HepG2 (cell line): ENCODE results near the gene NAA38. TPM values are rescaled to one million over a fixed set of nuclear protein-coding genes. Genes with fewer than 3 reads are reported as not detected.

Source experiments
- ATAC-seq: fragments of 200-7000 bp; cut with Tn5 transposase; 3 replicates; pipeline ENCODE4 v1.9.1; 2020; ENCODE audit warnings: mild to moderate bottlenecking, moderate library complexity
- BruUV-seq: library from RNA; stranded (reverse); fragments of 400-500 nt; replicated peaks from 2 replicates; lab custom pipeline; 2021; lab: Mats Ljungman, UMichigan
- CTCF ChIA-PET: fragments of 300-600 bp; formaldehyde crosslinking; extraction: SDS; loops from one replicate; lab custom pipeline; 2021; ENCODE audit warnings: low total read pairs, inconsistent platforms, low intra/inter-chr PET ratio; lab: Yijun Ruan, JAX
- POLR2A ChIA-PET: fragments of 350-600 bp; sonication (Branson Sonifier 250); formaldehyde crosslinking; loops from one replicate; lab custom pipeline; 2020; ENCODE audit warnings: antibody characterized with exemption, inconsistent platforms; lab: Yijun Ruan, JAX
- DNase-seq: peaks from one replicate; pipeline ENCODE4 v3.0.0-alpha.2; 2015; ENCODE audit warnings: low spot score
- FAIRE-seq: peaks from 3 replicates; lab custom pipeline; 2011; peaks lifted over from hg19 to GRCh38; lab: Jason Lieb, UNC
- H2AFZ ChIP-seq: one replicate; pipeline ENCODE4 v1.6.1; 2011; ENCODE audit warnings: low read length, inconsistent platforms
- H3K27ac ChIP-seq: fragments of 300-600 bp; 3 replicates; pipeline ENCODE4 v1.8.0; 2011; ENCODE audit warnings: mixed run types, mild to moderate bottlenecking, mixed read lengths, low read length, inconsistent platforms; ENCODE audit not compliant: insufficient read depth; ENCODE audit errors: extremely low read length
- H3K27me3 ChIP-seq, 2 experiments: fragments of 200-600 bp in 1 of 2; 2 replicates in 1 of 2; 3 replicates in 1 of 2; pipeline versions ENCODE4 v1.6.0 to v1.8.0; 2011; ENCODE audit warnings: low read length in 2 of 2, mild to moderate bottlenecking in 2 of 2, moderate library complexity in 2 of 2, inconsistent platforms in 1 of 2; ENCODE audit not compliant: insufficient read depth in 2 of 2, control insufficient read depth in 1 of 2
- H3K36me3 ChIP-seq, 2 experiments: fragments of 200-600 bp in 1 of 2; replicated peaks in 1 of 2; 2 replicates in 1 of 2; 3 replicates in 1 of 2; pipeline versions ENCODE4 v1.5.1 to v1.8.0; 2011; ENCODE audit warnings: low read length in 2 of 2, inconsistent platforms in 1 of 2; ENCODE audit not compliant: insufficient read depth in 2 of 2, control insufficient read depth in 1 of 2
- H3K4me1 ChIP-seq: 2 replicates; pipeline ENCODE4 v1.5.1; 2012; ENCODE audit warnings: low read length, inconsistent platforms; ENCODE audit not compliant: insufficient read depth
- H3K4me2 ChIP-seq: 2 replicates; pipeline ENCODE4 v1.6.0; 2011; ENCODE audit warnings: low read depth, low read length, inconsistent platforms
- H3K4me3 ChIP-seq, 3 experiments: fragments of 200-600 bp in 1 of 3; sonication (generic), shearing (Covaris generic) in 1 of 3; replicated peaks in 1 of 3; 2 replicates each; pipeline ENCODE4 v1.5.1; 2011 to 2016; ENCODE audit warnings: low read length in 3 of 3, inconsistent platforms in 2 of 3, low read depth in 2 of 3, mild to moderate bottlenecking in 2 of 3, control low read depth in 1 of 3, mixed read lengths in 1 of 3; ENCODE audit not compliant: insufficient read depth in 1 of 3
- H3K79me2 ChIP-seq: one replicate; pipeline ENCODE4 v1.6.1; 2011; ENCODE audit warnings: low read length, inconsistent platforms; ENCODE audit not compliant: insufficient read depth
- H3K9ac ChIP-seq: 2 replicates; pipeline ENCODE4 v1.6.0; 2011; ENCODE audit warnings: mild to moderate bottlenecking, low read depth, low read length, inconsistent platforms; ENCODE audit not compliant: insufficient read depth
- H3K9me3 ChIP-seq: 2 replicates; pipeline ENCODE4 v1.5.1; 2012; ENCODE audit warnings: mild to moderate bottlenecking, low read length
- H4K20me1 ChIP-seq: 2 replicates; pipeline ENCODE4 v1.6.0; 2011; ENCODE audit warnings: inconsistent platforms, mild to moderate bottlenecking, low read length, moderate library complexity; ENCODE audit not compliant: insufficient read depth
- FOXC1 ChIP-seq: sonication (generic); formaldehyde crosslinking; IDR thresholded peaks from 2 replicates; pipeline ENCODE4 v1.8.0; 2022; ENCODE audit warnings: mild to moderate bottlenecking, missing genetic modification reagents, borderline replicate concordance
- HOXA3 ChIP-seq: sonication (generic); formaldehyde crosslinking; IDR thresholded peaks from 2 replicates; pipeline ENCODE4 v1.5.0; 2020; ENCODE audit warnings: missing genetic modification reagents
- LBX2 ChIP-seq: sonication (generic); formaldehyde crosslinking; IDR thresholded peaks from 2 replicates; pipeline ENCODE4 v1.5.0; 2020; ENCODE audit warnings: missing genetic modification reagents, mild to moderate bottlenecking, borderline replicate concordance
- MAFK ChIP-seq, 2 experiments: IDR thresholded peaks in 1 of 2; conservative IDR thresholded peaks in 1 of 2; 2 replicates each; pipeline ENCODE4 v1.6.1; 2011; ENCODE audit warnings: improper control_type of control experiment in 2 of 2, low read length in 2 of 2
- WGBS: methylation state at CpG from one replicate; pipeline ENCODE4 v1.1.6; 2017; ENCODE audit warnings: low lambda C conversion rate; 5-methylcytosine and 5-hydroxymethylcytosine counted together
- in situ Hi-C: cut with HindIII; loops from 2 replicates; pipeline ENCODE4 v1.10.0; 2017; ENCODE audit warnings: low pct_unique_long_range_greater_than_20kb; ENCODE audit not compliant: extremely low pct_ligation_motif_present
- intact Hi-C: fragments of 100-400 bp; cut with micrococcal nuclease; formaldehyde crosslinking; loops from one replicate; pipeline ENCODE4 v1.10.0; 2022; ENCODE audit not compliant: unreplicated experiment
- polyA plus RNA-seq, 8 experiments: library from polyadenylated mRNA; depleted of rRNA in 3 of 8; stranded (reverse) in 7 of 8; unstranded in 1 of 8; fragments of >200 nt; fragmentation: Illumina TruSeq in 4 of 8; extraction: Trizol in 4 of 8; gene quantifications; 2 replicates each; pipeline versions ENCODE4 v1.2.1 to v1.2.3, GENCODE V29; 2011 to 2016; ENCODE audit warnings: low read depth in 4 of 8, missing spikeins in 1 of 8, mixed read lengths in 1 of 8; ENCODE audit not compliant: insufficient read depth in 1 of 8
- total RNA-seq, 5 experiments: library from RNA; depleted of rRNA; stranded (reverse); fragments of >200 nt; fragmentation: Illumina TruSeq; extraction: Trizol; gene quantifications; 2 replicates each; pipeline ENCODE4 v1.2.3, GENCODE V29; 2016; ENCODE audit warnings: low read depth in 1 of 5
- TF ChIP-seq, protein P1 (sequence below): sonication (generic); formaldehyde crosslinking; IDR thresholded peaks from 2 replicates; pipeline ENCODE4 v1.5.0; 2020; ENCODE audit warnings: missing genetic modification reagents, mild to moderate bottlenecking, borderline replicate concordance
- TF ChIP-seq, protein P2 (sequence below): sonication (generic); formaldehyde crosslinking; IDR thresholded peaks from 2 replicates; pipeline ENCODE4 v1.8.0; 2022; ENCODE audit warnings: mild to moderate bottlenecking, missing genetic modification reagents, borderline replicate concordance

The NAA38 gene
- total and polyA plus RNA-seq, 2 of the 13 experiments (the other 11 are each of a cell fraction or from before 2014, with no cell fraction given) = 46.9 to 91.6 TPM

DNA sequence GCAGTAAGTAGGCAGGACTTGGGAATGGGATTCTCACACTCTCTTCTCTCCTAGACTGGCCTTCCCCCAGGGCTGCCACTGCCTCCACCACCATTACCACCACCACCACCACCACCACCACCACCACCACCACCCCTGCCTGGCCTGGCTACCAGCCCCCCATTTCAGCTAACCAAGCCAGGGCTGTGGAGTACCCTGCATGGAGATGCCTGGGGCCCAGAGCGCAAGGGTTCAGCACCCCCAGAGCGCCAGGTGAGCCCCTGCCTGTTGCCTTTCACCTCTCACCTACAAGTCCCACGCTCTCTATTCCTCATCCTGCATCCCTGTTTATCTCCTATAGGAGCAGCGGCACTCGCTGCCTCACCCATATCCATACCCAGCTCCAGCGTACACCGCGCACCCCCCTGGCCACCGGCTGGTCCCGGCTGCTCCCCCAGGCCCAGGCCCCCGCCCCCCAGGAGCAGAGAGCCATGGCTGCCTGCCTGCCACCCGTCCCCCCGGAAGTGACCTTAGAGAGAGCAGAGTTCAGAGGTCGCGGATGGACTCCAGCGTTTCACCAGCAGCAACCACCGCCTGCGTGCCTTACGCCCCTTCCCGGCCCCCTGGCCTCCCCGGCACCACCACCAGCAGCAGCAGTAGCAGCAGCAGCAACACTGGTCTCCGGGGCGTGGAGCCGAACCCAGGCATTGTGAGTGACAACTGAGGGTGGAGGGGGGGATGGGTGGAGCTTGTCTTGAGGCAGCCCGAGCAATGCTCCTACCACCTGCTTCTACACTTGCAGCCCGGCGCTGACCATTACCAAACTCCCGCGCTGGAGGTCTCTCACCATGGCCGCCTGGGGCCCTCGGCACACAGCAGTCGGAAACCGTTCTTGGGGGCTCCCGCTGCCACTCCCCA, 10.3 kb downstream of the NAA38 start (continued):
- TF ChIP-seq, protein P1, sequence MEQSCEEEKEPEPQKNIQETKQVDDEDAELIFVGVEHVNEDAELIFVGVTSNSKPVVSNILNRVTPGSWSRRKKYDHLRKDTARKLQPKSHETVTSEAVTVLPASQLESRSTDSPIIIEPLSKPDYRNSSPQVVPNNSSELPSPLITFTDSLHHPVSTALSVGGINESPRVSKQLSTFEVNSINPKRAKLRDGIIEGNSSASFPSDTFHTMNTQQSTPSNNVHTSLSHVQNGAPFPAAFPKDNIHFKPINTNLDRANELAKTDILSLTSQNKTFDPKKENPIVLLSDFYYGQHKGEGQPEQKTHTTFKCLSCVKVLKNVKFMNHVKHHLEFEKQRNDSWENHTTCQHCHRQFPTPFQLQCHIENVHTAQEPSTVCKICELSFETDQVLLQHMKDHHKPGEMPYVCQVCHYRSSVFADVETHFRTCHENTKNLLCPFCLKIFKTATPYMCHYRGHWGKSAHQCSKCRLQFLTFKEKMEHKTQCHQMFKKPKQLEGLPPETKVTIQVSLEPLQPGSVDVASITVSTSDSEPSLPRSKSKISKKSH (CRISPR knock-in tag) = no peak

DNA sequence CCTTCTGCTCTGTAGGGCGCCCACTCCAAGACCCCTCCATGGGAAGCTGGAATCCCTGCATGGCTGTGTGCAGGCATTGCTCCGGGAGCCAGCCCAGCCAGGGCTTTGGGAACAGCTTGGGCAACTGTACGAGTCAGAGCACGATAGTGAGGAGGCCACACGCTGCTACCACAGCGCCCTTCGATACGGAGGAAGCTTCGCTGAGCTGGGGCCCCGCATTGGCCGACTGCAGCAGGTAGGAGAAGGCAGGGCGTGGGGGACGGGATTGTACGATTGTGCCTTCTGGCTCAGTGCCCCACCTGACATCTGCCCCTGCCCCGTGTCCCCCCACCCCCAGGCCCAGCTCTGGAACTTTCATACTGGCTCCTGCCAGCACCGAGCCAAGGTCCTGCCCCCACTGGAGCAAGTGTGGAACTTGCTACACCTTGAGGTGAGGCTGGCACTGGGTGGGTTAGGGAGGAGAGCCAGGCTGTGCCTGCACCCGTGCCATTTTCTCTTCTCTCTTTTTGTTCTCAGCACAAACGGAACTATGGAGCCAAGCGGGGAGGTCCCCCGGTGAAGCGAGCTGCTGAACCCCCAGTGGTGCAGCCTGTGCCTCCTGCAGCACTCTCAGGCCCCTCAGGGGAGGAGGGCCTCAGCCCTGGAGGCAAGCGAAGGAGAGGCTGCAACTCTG, 11.2 kb downstream of the NAA38 start:
- in situ Hi-C loops = loop anchor here (10.0 kb wide), 1 partner anchor 271 kb away; the partner anchor contains the start of gene CD68
- Histone ChIP-seq H3K9me3 (no peaks in the 10 kb centered on the region), H2AFZ (no peak overlapping the region), H4K20me1 (peaks cover 23% of the 10 kb centered on the region), H3K9ac (no peak overlapping the region)
- FAIRE-seq = no peak
- CTCF ChIA-PET = no interaction called here
- TF ChIP-seq HOXA3 (no peak), FOXC1 (CRISPR knock-in tag) (no peak), MAFK (conservative IDR thresholded peaks at IDR 0.05 in 1 of 2, IDR thresholded peaks at IDR 0.05 in 1 of 2; ENCODE audit: low read length in 2 of 2) (no peak), LBX2 (CRISPR knock-in tag) (no peak)
- TF ChIP-seq, protein P2, sequence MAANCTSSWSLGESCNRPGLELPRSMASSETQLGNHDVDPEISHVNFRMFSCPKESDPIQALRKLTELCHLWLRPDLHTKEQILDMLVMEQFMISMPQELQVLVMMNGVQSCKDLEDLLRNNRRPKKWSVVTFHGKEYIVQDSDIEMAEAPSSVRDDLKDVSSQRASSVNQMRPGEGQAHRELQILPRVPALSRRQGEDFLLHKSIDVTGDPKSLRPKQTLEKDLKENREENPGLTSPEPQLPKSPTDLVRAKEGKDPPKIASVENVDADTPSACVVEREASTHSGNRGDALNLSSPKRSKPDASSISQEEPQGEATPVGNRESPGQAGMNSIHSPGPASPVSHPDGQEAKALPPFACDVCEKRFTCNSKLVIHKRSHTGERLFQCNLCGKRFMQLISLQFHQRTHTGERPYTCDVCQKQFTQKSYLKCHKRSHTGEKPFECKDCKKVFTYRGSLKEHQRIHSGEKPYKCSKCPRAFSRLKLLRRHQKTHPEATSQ (CRISPR knock-in tag) = no peak
- TF ChIP-seq, all 625 proteins: peak for 0
- intact Hi-C loops = no loop called here
- no peak for DNase-seq
- no TSS peak for BruUV-seq
- WGBS = 97% methylated on average over 12 of the region's 22 CpGs
- peaks cover 0 to 3% of the 10 kb centered on the region in 2 experiments; a peak in 1 of 5 replicates for H3K27me3 ChIP-seq
- H3K4me2 ChIP-seq = no peak overlapping the region
- ATAC-seq = no peak
- H3K27ac ChIP-seq = no peak overlapping the region
- peaks cover 33 to 37% of the 10 kb centered on the region in 2 experiments for H3K36me3 ChIP-seq
- no peak overlapping the region for H3K4me3 ChIP-seq
- POLR2A ChIA-PET = interaction anchor here (6.1 to 6.4 kb wide), 2 partner anchors 10 to 13 kb away, joined by 95 to 159 read pairs; partner anchors contain the start of genes CYB5D1, KDM6B, NAA38 and TMEM88
- peaks cover 11% of the 10 kb centered on the region for H3K4me1 ChIP-seq
- peaks cover 34% of the 10 kb centered on the region for H3K79me2 ChIP-seq
